ENCODE measurements around the gene ECE1.
"Not testable (repeated sequence)": the region's sequence is repeated elsewhere in the genome, so short reads cannot be mapped to it uniquely, and the experiment has no call there.

ECE1 gene

DNA sequence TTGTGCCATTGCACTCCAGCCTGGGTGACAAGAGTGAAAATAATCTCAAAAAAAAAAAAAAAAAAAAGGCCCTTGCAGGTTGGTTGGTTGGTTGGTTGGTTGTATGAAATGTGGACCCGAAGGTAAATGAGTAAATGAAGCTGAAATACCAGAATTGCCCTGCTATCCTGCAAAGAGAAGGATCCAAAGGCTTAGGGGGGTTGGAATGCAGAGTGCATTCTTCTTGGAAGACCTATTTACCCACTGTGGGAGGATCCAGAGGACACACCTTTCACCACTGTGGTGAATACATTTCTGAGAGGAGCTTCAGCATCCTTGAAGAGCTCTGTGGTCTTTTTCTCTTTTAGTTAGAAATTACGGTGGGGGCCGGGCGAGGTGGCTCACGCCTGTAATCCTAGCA is 84.8 kb downstream of the ECE1 start:
- Histone ChIP-seq H3K27ac (replicated peaks) (no peak overlapping the region), H3K27me3 (ENCODE audit: insufficient read depth, poor library complexity, severe bottlenecking) (no peaks in the 10 kb centered on the region), H3K4me3 (replicated peaks; ENCODE audit: insufficient read depth, low read length) (no peak overlapping the region)
- TF ChIP-seq POLR2AphosphoS5 (IDR thresholded peaks at IDR 0.05; ENCODE audit: low read depth) (no peak), CTCF (IDR thresholded peaks at IDR 0.05; ENCODE audit: insufficient read depth, low read length) (no peak), SPI1 (IDR thresholded peaks at IDR 0.05; ENCODE audit: borderline replicate concordance, low read depth) (no peak), REST (IDR thresholded peaks at IDR 0.05; ENCODE audit: insufficient replicate concordance, low read depth) (no peak), GABPA (IDR thresholded peaks at IDR 0.05; ENCODE audit: low read depth) (no peak)
- no peak for DNase-seq (ENCODE audit: low read depth in 1 of 2, low spot score in 1 of 2)

DNA sequence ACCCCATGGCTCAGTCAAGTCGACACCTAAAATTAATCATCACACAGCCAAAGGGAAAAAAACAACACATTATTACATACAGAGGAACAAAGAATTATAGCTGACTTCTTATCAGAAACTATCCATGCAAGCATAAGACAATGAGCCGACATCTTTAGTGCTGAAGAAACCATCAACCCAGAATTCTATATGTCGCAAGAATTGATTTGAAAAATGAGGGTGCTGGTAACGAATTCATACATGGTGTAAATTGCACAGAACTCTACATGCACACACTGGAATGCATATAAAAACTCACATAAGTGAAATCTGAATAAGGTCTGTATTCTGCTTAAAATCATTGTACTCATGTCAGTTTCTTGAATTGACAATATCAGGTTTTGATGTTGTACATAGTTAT is 88.6 kb downstream of the ECE1 start:
- TF ChIP-seq CTCF (IDR thresholded peaks at IDR 0.05; ENCODE audit: insufficient read depth, low read length): no peak
- no peak for TF ChIP-seq REST (IDR thresholded peaks at IDR 0.05; ENCODE audit: insufficient replicate concordance, low read depth)
- no peak for TF ChIP-seq GABPA (IDR thresholded peaks at IDR 0.05; ENCODE audit: low read depth)
- TF ChIP-seq POLR2AphosphoS5 (IDR thresholded peaks at IDR 0.05; ENCODE audit: low read depth): no peak
- no peak for TF ChIP-seq SPI1 (IDR thresholded peaks at IDR 0.05; ENCODE audit: borderline replicate concordance, low read depth)
- Histone ChIP-seq H3K27ac (replicated peaks) (no peak overlapping the region), H3K27me3 (ENCODE audit: insufficient read depth, poor library complexity, severe bottlenecking) (no peaks in the 10 kb centered on the region), H3K4me3 (replicated peaks; ENCODE audit: insufficient read depth, low read length) (no peak overlapping the region)
- no peak for DNase-seq (ENCODE audit: low read depth in 1 of 2, low spot score in 1 of 2)

DNA sequence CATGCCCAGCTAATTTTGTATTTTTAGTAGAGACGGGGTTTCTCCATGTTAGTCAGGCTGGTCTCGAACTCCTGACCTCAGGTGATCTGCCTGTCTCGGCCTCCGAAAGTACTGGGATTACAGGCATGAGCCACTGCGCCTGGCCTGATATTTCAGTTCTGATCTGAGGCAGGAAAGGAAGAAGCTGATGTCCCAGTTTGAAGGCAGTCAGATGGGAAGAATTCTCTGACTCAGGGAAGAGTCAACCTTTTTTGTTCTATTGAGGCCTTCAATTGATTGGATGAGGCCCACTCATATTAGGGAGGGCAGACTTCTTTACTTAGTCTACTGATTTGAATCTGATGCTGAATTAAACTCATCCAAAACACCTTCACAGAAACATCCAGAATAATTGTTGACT is 89.0 kb downstream of the ECE1 start:
- not testable (repeated sequence) for DNase-seq (ENCODE audit: low read depth in 1 of 2, low spot score in 1 of 2); H3K27me3 ChIP-seq (ENCODE audit: insufficient read depth, poor library complexity, severe bottlenecking); H3K4me3 ChIP-seq (replicated peaks; ENCODE audit: insufficient read depth, low read length); H3K27ac ChIP-seq (replicated peaks)

DNA sequence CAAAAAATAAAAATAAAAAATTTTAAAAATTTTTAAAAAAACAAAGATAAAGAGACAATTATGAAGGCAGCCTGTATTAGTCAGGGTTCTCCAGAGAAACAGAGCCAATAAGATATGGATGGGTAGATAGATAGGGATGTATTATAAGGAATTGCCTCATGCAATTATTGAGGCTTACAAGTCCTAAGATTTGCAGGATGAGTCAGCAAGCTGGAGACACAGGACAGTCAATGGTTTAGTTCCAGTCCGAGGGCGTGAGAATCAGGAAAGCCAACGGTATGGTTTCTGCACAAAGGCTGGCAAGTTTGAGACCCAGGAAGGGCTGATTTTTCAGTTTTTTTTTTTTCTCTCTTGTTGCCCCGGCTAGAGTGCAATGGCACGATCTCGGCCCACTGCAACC is 89.5 kb downstream of the ECE1 start:
- TF ChIP-seq CTCF (IDR thresholded peaks at IDR 0.05; ENCODE audit: insufficient read depth, low read length) (no peak), REST (IDR thresholded peaks at IDR 0.05; ENCODE audit: insufficient replicate concordance, low read depth) (no peak), GABPA (IDR thresholded peaks at IDR 0.05; ENCODE audit: low read depth) (no peak), POLR2AphosphoS5 (IDR thresholded peaks at IDR 0.05; ENCODE audit: low read depth) (no peak)
- Histone ChIP-seq H3K4me3 (replicated peaks; ENCODE audit: insufficient read depth, low read length) (no peak overlapping the region), H3K27me3 (ENCODE audit: insufficient read depth, poor library complexity, severe bottlenecking) (no peaks in the 10 kb centered on the region), H3K27ac (replicated peaks) (no peak overlapping the region)
- DNase-seq (ENCODE audit: low read depth in 1 of 2, low spot score in 1 of 2): no peak

Data from HL-60 (cell line).